HG03175 (cell line): Measurements from ENCODE around the gene SLC25A12.

ENCODE experiments used
- ATAC-seq: cut with Tn5 transposase; IDR thresholded peaks from one replicate; pipeline ENCODE4 v1.9.1; 2021; ENCODE audit warnings: mild to moderate bottlenecking, moderate library complexity; ENCODE audit not compliant: unreplicated experiment

SLC25A12 gene

DNA sequence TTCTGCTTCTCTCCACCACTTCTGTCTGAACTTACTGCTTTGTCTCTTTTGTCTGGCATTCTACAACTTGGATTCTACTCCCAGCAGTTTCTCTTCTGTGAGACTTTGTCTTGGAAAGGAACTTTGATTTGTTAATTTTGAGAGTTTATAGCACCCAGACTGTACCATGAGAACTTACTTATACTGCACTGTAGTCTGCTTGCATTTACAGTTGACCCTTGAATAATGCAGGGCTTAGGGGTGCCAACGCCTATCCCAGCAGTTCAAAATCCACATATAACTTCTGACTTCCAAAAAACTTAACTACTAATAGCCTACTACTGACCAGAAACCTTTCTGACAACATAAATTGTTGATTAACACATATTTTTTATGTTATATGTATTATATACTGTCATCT lies 151.3 kb downstream of the SLC25A12 start:
- ATAC-seq, result no peak

DNA sequence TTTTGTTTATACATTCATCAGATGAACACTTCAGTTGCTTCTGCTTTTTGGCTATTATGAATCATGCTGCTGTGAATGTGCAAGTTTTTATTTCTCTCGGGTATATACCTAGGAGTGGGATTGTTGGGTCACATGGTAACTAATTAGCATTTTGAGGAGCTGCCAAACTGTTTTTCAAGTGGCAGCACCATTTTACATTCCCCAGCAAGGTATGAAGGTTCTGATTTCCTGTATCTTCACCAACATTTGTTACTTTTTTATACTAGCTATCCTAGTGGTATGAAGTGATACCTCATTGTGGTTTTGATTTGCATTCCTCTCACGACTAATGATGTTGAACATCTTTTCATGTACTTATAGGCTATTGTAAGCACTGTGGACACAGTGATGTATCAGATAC lies 152.9 kb downstream of the SLC25A12 start:
- peak; percentile 65 for ATAC-seq

DNA sequence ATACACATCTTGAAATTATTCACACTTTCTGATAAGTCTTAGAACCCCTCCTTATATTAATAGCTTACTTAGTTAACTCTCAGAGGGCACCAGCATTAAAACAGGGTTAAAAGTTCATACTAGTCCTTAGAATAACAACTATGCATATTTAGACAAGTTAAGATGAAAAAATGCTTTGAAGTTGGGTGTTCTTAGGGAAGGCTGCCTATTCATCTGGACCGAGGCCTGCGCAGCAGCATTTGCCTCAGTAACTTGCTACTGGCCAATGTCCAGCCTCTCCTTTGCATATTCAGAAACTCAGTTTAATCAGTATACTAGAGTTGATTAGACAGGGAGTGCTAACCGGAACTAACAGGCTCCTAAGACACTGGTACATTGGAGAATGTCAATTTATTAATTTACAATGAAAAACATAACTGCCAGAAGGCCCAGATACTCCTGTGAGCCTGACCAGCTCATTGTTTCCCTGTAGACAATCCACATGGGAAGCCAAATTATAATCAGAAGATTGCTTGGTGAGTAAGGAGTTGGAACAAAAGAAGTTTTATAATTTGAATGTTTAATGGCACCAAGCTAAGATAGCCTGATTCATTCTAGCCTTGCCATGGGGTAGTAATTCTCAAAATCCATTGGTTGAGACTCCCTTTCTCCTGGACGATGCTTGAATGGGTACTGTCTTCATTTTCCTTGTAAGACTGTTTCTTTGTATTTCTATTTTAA lies 157.9 kb downstream of the SLC25A12 start:
- ATAC-seq, result no peak
